CD4-positive, alpha-beta memory T cell (primary cell): ENCODE measurements around the gene MYO9B. TPM values are rescaled to one million over a fixed set of nuclear protein-coding genes. Genes with fewer than 3 reads are reported as not detected.
A peak's percentile ranks its signal among the peaks of the same experiment; 100 is the strongest.

ENCODE experiments used
- CTCF ChIA-PET: fragments of 350-600 bp; sonication (Branson Sonifier 250); formaldehyde crosslinking; loops from one replicate; lab custom pipeline; 2021; ENCODE audit warnings: inconsistent platforms; ENCODE audit not compliant: partially characterized antibody; lab: Charles Lee
- POLR2A ChIA-PET: fragments of 350-600 bp; sonication (Branson Sonifier 250); formaldehyde crosslinking; loops from one replicate; lab custom pipeline; 2021; ENCODE audit not compliant: partially characterized antibody; lab: Charles Lee
- DNase-seq, 5 donors: peaks; one replicate each; pipeline versions ENCODE4 v3.0.0 to v3.0.0-alpha.2; 2020 to 2022; ENCODE audit warnings: mixed read lengths in 1 of 5
- H3K27ac ChIP-seq: one replicate; pipeline ENCODE4 v1.7.0; 2013; ENCODE audit warnings: low read depth, low read length
- H3K27me3 ChIP-seq: 2 replicates; pipeline ENCODE4 v1.7.0; 2013; ENCODE audit warnings: mild to moderate bottlenecking, low read length, moderate library complexity; ENCODE audit not compliant: insufficient read depth
- H3K36me3 ChIP-seq: 2 replicates; pipeline ENCODE4 v1.7.0; 2013; ENCODE audit warnings: mild to moderate bottlenecking, low read length, moderate library complexity; ENCODE audit not compliant: insufficient read depth
- H3K4me1 ChIP-seq: 2 replicates; pipeline ENCODE4 v1.7.0; 2013; ENCODE audit warnings: mild to moderate bottlenecking, low read length, moderate library complexity; ENCODE audit not compliant: insufficient read depth
- H3K4me3 ChIP-seq, 2 donors: one replicate each; pipeline ENCODE4 v1.7.0; 2013; ENCODE audit warnings: low read length in 2 of 2, mild to moderate bottlenecking in 1 of 2
- H3K9me3 ChIP-seq, 2 donors: one replicate each; pipeline ENCODE4 v1.7.0; 2013; ENCODE audit warnings: low read length in 2 of 2, control low read depth in 1 of 2; ENCODE audit not compliant: control insufficient read depth in 1 of 2
- H3K27ac Mint-ChIP-seq, 7 donors: one replicate each; pipeline ENCODE4 v1.8.0; 2020 to 2021; ENCODE audit warnings: mixed read lengths in 7 of 7, mild to moderate bottlenecking in 6 of 7, inconsistent platforms in 3 of 7, moderate library complexity in 3 of 7
- H3K27me3 Mint-ChIP-seq, 2 donors: one replicate each; pipeline ENCODE4 v1.8.0; 2020 to 2021; ENCODE audit warnings: mixed read lengths in 2 of 2
- H3K36me3 Mint-ChIP-seq, 2 donors: one replicate each; pipeline ENCODE4 v1.8.0; 2020 to 2021; ENCODE audit warnings: mixed read lengths in 2 of 2, inconsistent platforms in 1 of 2, mild to moderate bottlenecking in 1 of 2
- H3K4me1 Mint-ChIP-seq, 4 donors: one replicate each; pipeline ENCODE4 v1.8.0; 2020 to 2021; ENCODE audit warnings: mixed read lengths in 4 of 4, mild to moderate bottlenecking in 1 of 4
- H3K4me3 Mint-ChIP-seq, 8 donors: one replicate each; pipeline ENCODE4 v1.8.0; 2020 to 2021; ENCODE audit warnings: mixed read lengths in 8 of 8, mild to moderate bottlenecking in 7 of 8, moderate library complexity in 6 of 8, inconsistent platforms in 3 of 8
- H3K9me3 Mint-ChIP-seq, 8 donors: one replicate each; pipeline ENCODE4 v1.8.0; 2020 to 2021; ENCODE audit warnings: mixed read lengths in 8 of 8, mild to moderate bottlenecking in 5 of 8, inconsistent platforms in 3 of 8, moderate library complexity in 1 of 8
- intact Hi-C: fragments of 100-400 bp; cut with micrococcal nuclease; formaldehyde crosslinking; loops from one replicate; pipeline ENCODE4 v1.15.1; 2023
- polyA plus RNA-seq, 2 donors: library from polyadenylated mRNA; unstranded; fragments of 300-500 nt; fragmentation: Illumina TruSeq; gene quantifications; one replicate each; pipeline ENCODE4 v1.2.3, GENCODE V29; 2021
- total RNA-seq, 2 experiments: library from RNA; stranded (reverse); gene quantifications; one replicate each; pipeline ENCODE4 v1.2.3, GENCODE V29; 2021

MYO9B gene
- total and polyA plus RNA-seq, 4 experiments from 2014 or later = 1.3 to 181 (median 101) TPM

DNA sequence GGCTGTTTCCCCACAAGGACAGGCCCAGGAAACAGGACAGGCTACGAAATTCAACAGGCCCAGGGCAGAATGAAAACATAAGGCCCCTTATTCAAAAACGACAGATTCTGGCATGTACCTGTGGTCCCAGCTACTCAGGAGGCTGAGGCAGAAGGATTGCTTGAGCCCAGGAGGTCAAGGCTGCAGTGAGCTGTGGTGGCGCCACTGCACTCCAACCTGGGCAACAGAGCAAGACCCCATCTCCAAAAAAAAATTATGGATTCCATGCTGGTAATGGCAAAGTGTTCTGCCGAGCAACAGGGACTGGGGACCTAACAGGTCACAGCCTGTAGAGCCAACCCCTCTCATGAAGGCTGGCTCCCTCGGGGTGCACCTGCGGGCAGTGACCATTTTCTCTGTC lies 87.0 kb downstream of the MYO9B start:
- DNase-seq = no peak
- CTCF ChIA-PET = no interaction called here
- Histone ChIP-seq H3K36me3 (peaks cover 45% of the 10 kb centered on the region), H3K4me1 (no peaks in the 10 kb centered on the region), H3K9me3 (no peaks in the 10 kb centered on the region), H3K27ac (no peak overlapping the region), H3K4me3 (no peak overlapping the region), H3K27me3 (no peaks in the 10 kb centered on the region)
- H3K36me3 Mint-ChIP-seq = peaks cover 62 to 69% of the 10 kb centered on the region in 2 donors
- H3K9me3 Mint-ChIP-seq = peaks cover 0 to 5% (median 2%) of the 10 kb centered on the region in 8 donors
- H3K4me3 Mint-ChIP-seq = no peak overlapping the region
- intact Hi-C loops = no loop called here
- no peak overlapping the region for H3K27ac Mint-ChIP-seq
- POLR2A ChIA-PET = no interaction called here
- H3K4me1 Mint-ChIP-seq = peaks cover 0 to 4% (median 1%) of the 10 kb centered on the region in 4 donors
- no peaks in the 10 kb centered on the region for H3K27me3 Mint-ChIP-seq

DNA sequence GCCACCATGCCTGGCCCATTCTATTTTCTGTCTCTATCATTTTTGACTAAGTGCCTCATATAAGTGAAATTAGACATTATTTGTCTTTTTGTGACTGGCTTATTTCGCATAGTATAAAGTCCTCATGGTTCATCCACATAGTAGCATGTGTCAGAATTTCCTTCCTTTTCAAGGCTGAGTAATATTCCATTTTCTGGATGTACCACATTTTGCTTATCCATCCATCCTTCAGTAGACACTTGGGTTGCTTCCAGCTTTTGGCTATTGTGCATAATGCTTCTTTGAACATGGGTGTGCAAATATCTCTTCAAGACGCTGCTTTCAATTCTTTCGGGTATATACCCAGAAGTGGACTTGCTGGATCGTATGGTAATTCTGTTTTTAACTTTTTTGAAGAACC lies 88.1 kb downstream of the MYO9B start:
- Histone ChIP-seq H3K4me3 (no peak overlapping the region), H3K9me3 (no peaks in the 10 kb centered on the region), H3K4me1 (no peaks in the 10 kb centered on the region), H3K36me3 (peaks cover 45% of the 10 kb centered on the region), H3K27ac (no peak overlapping the region), H3K27me3 (no peaks in the 10 kb centered on the region)
- H3K4me1 Mint-ChIP-seq = peaks cover 0 to 4% (median 1%) of the 10 kb centered on the region in 4 donors
- POLR2A ChIA-PET = interaction anchor here (0.7 to 1.2 kb wide), 2 partner anchors 20 to 27 kb away, joined by 3 to 4 read pairs; no protein-coding TSS in a partner anchor
- no peaks in the 10 kb centered on the region for H3K27me3 Mint-ChIP-seq
- intact Hi-C loops = no loop called here
- H3K9me3 Mint-ChIP-seq = peaks cover 0 to 5% (median 2%) of the 10 kb centered on the region in 8 donors
- no peak overlapping the region for H3K27ac Mint-ChIP-seq
- H3K4me3 Mint-ChIP-seq = no peak overlapping the region
- H3K36me3 Mint-ChIP-seq = peaks cover 64 to 69% of the 10 kb centered on the region in 2 donors
- CTCF ChIA-PET = interaction anchor here (0.6 to 0.7 kb wide), 3 partner anchors 27 to 974 kb away, joined by 3 to 5 read pairs (median 3); no protein-coding TSS in a partner anchor
- DNase-seq = no peak

GRCh38 chr19:17164639-17165038 lies 89.1 kb downstream of the MYO9B start:
- ChIA-PET CTCF (interaction anchor here (0.9 kb wide), 1 partner anchor 19 kb away, joined by 3 read pairs; no protein-coding TSS in a partner anchor), POLR2A (interaction anchor here (0.6 to 1.0 kb wide), 2 partner anchors 39 to 59 kb away, joined by 4 read pairs; no protein-coding TSS in a partner anchor)
- Mint-ChIP-seq H3K4me1 (peaks cover 0 to 4% (median 1%) of the 10 kb centered on the region in 4 donors), H3K36me3 (peaks cover 60 to 69% of the 10 kb centered on the region in 2 donors), H3K27ac (no peak overlapping the region), H3K4me3 (no peak overlapping the region), H3K9me3 (peaks cover 0 to 5% (median 2%) of the 10 kb centered on the region in 8 donors), H3K27me3 (no peaks in the 10 kb centered on the region)
- Histone ChIP-seq H3K4me1 (no peaks in the 10 kb centered on the region), H3K27ac (no peak overlapping the region), H3K36me3 (peaks cover 42% of the 10 kb centered on the region), H3K27me3 (no peaks in the 10 kb centered on the region), H3K9me3 (no peaks in the 10 kb centered on the region), H3K4me3 (no peak overlapping the region)
- intact Hi-C loops = no loop called here
- no peak for DNase-seq

DNA sequence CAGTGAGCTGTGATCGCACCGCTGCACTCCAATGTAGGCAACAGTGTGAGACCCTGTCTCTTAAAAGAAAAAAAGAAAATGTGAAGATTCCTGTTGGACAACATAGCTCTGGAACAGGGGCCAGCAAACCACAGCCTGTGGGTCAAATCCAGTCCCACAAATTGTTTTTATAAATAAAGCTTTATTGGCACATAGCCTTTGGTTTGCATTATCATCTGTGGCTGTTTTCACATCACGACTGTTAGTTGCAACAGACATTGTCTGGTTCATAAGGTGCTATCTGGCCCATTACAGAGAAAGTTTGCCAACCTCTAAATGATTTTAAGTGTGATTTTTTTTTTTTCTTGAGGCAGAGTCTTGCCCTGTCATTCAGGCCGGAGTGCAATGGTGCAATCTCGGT lies 90.1 kb downstream of the MYO9B start:
- H3K36me3 Mint-ChIP-seq = peaks cover 54 to 67% of the 10 kb centered on the region in 2 donors
- CTCF ChIA-PET = no interaction called here
- Histone ChIP-seq H3K36me3 (peaks cover 42% of the 10 kb centered on the region), H3K4me1 (no peaks in the 10 kb centered on the region), H3K27ac (no peak overlapping the region), H3K9me3 (no peaks in the 10 kb centered on the region), H3K27me3 (no peaks in the 10 kb centered on the region), H3K4me3 (no peak overlapping the region)
- DNase-seq = no peak
- intact Hi-C loops = no loop called here
- peaks cover 0 to 5% (median 2%) of the 10 kb centered on the region in 8 donors for H3K9me3 Mint-ChIP-seq
- no peak overlapping the region for H3K4me3 Mint-ChIP-seq
- peaks cover 0 to 4% (median 0%) of the 10 kb centered on the region in 4 donors for H3K4me1 Mint-ChIP-seq
- H3K27me3 Mint-ChIP-seq = no peaks in the 10 kb centered on the region
- POLR2A ChIA-PET = no interaction called here
- H3K27ac Mint-ChIP-seq = no peak overlapping the region

DNA sequence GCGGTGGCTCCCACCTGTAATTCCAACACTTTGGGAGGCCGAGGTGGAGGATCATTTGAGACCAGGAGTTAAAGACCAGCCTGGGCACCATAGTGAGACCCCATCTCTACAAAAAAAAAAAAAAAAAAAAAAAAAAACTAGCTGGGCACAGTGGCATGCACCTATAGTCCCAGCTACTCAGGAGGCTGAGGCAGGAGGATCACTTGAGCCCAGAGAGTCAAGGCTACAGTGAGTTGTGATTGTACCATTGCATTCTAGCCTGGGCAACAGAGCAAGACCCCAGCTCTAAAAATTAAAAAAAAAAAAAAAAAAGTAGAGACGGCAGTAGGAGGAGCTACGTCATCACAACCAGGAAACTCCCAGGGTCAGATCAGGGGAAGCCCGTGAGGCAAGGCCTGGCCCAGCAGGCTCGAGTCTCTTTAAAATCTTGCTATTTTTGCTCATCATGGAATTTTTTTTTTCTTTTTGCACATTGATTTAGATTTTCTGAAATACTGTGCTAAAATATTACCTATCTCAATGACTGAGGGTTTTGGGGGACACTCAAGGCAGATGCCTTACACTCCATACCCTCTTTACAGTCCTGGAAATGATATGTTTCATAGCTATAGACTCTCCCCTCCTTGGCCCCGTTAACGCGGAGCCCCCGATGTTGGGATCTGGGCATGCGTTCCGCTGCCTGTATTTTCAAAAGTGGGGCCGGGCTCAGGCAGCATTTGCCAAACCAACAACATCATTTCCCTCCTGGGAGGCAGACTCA lies 95.1 kb downstream of the MYO9B start:
- Histone ChIP-seq H3K36me3 (peaks cover 39% of the 10 kb centered on the region), H3K4me3 (no peak overlapping the region), H3K9me3 (no peaks in the 10 kb centered on the region), H3K4me1 (no peaks in the 10 kb centered on the region), H3K27ac (peak overlapping the region; percentile 6), H3K27me3 (no peaks in the 10 kb centered on the region)
- Mint-ChIP-seq H3K36me3 (peaks cover 35 to 60% of the 10 kb centered on the region in 2 donors), H3K4me3 (no peak overlapping the region), H3K9me3 (no peaks in the 10 kb centered on the region), H3K27ac (peak overlapping the region in 5 of 7 donors; percentile 15 to 81 (median 62)), H3K27me3 (no peaks in the 10 kb centered on the region), H3K4me1 (no peaks in the 10 kb centered on the region)
- CTCF ChIA-PET = interaction anchor here (0.8 to 1.3 kb wide), 3 partner anchors 8 to 90 kb away, joined by 3 to 5 read pairs (median 3); no protein-coding TSS in a partner anchor
- DNase-seq = peak in 2 of 5 donors; percentile 11 to 22
- intact Hi-C loops = no loop called here
- POLR2A ChIA-PET = interaction anchor here (1.0 kb wide), 1 partner anchor 97 kb away, joined by 3 read pairs; no protein-coding TSS in a partner anchor

DNA sequence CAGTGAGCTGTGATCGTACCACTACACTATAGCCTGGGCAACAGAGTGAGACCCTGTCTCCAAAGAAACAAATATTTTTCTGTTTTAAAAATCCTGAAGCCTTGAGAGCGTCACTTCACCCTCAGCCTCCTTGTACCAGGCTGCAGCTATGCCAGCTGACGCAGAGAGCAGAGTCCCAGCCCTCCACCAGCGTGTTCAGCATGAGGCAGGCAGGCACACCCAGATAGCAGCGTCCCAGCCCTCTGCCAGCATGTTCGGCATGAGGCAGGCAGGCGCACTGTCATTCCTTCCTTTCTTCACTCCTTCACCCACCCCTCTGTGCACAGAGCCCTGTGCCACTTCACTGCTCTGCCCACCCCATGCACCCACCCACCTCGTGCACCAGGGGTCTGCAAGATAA lies 96.3 kb downstream of the MYO9B start:
- POLR2A ChIA-PET = interaction anchor here (1.1 kb wide), 1 partner anchor 12 kb away, joined by 3 read pairs; no protein-coding TSS in a partner anchor
- no peak for DNase-seq
- intact Hi-C loops = no loop called here
- Mint-ChIP-seq H3K27me3 (no peaks in the 10 kb centered on the region), H3K27ac (peak overlapping the region in 1 of 7 donors; percentile 53), H3K9me3 (no peaks in the 10 kb centered on the region), H3K36me3 (peaks cover 26 to 57% of the 10 kb centered on the region in 2 donors), H3K4me1 (no peaks in the 10 kb centered on the region), H3K4me3 (no peak overlapping the region)
- CTCF ChIA-PET = no interaction called here
- no peaks in the 10 kb centered on the region for H3K4me1 ChIP-seq
- H3K4me3 ChIP-seq = no peak overlapping the region
- H3K27ac ChIP-seq = no peak overlapping the region
- H3K27me3 ChIP-seq = no peaks in the 10 kb centered on the region
- no peaks in the 10 kb centered on the region for H3K9me3 ChIP-seq
- H3K36me3 ChIP-seq = peaks cover 45% of the 10 kb centered on the region

- Mint-ChIP-seq H3K27ac (peak overlapping the region in 2 of 7 donors; percentile 32 to 63), H3K9me3 (no peaks in the 10 kb centered on the region), H3K4me1 (no peaks in the 10 kb centered on the region), H3K4me3 (no peak overlapping the region), H3K27me3 (no peaks in the 10 kb centered on the region), H3K36me3 (peaks cover 27 to 61% of the 10 kb centered on the region in 2 donors)
- no peaks in the 10 kb centered on the region for H3K27me3 ChIP-seq
- H3K36me3 ChIP-seq = peaks cover 46% of the 10 kb centered on the region
- no peak overlapping the region for H3K27ac ChIP-seq
- no peaks in the 10 kb centered on the region for H3K9me3 ChIP-seq
- no peak overlapping the region for H3K4me3 ChIP-seq
- no peaks in the 10 kb centered on the region for H3K4me1 ChIP-seq
- intact Hi-C loops = no loop called here
- ChIA-PET CTCF (interaction anchor here (0.9 to 1.3 kb wide), 2 partner anchors 88 to 107 kb away, joined by 3 read pairs; no protein-coding TSS in a partner anchor), POLR2A (no interaction called here)
- no peak for DNase-seq
These were observed 97.2 kb downstream of the MYO9B start for GRCh38 chr19:17172624-17173345.
